Fibroblast of lung (primary cell): ENCODE data around the gene RHEBL1. TPM values are rescaled to one million over a fixed set of nuclear protein-coding genes. Genes with fewer than 3 reads are reported as not detected.
A peak's percentile ranks its signal among the peaks of the same experiment; 100 is the strongest.

Source experiments
- DNase-seq, 2 donors: peaks; one replicate each; pipeline versions ENCODE4 v3.0.0 to v3.0.0-alpha.2; 2010; ENCODE audit warnings: low read depth in 2 of 2
- H2AFZ ChIP-seq: 2 replicates; pipeline ENCODE4 v1.5.1; 2012; ENCODE audit warnings: low read length, control low read depth, inconsistent platforms
- H3K27ac ChIP-seq: 2 replicates; pipeline ENCODE4 v1.5.1; 2011; ENCODE audit warnings: low read length, control low read depth; ENCODE audit not compliant: insufficient read depth
- H3K27me3 ChIP-seq: 2 replicates; pipeline ENCODE4 v1.5.1; 2011; ENCODE audit warnings: mild to moderate bottlenecking, low read length; ENCODE audit not compliant: control insufficient read depth, insufficient read depth
- H3K36me3 ChIP-seq: 2 replicates; pipeline ENCODE4 v1.5.1; 2011; ENCODE audit warnings: low read length; ENCODE audit not compliant: control insufficient read depth, insufficient read depth
- H3K4me1 ChIP-seq: 2 replicates; pipeline ENCODE4 v1.5.1; 2011; ENCODE audit warnings: low read length; ENCODE audit not compliant: control insufficient read depth, insufficient read depth; ENCODE audit errors: extremely low read depth
- H3K4me2 ChIP-seq: 2 replicates; pipeline ENCODE4 v1.5.1; 2011; ENCODE audit warnings: low read length, control low read depth; ENCODE audit not compliant: insufficient read depth; ENCODE audit errors: extremely low read depth
- H3K4me3 ChIP-seq, 4 experiments: fragments of 200-600 bp in 1 of 4; sonication (generic) in 1 of 4; replicated peaks in 1 of 4; 2 replicates each; pipeline ENCODE4 v1.5.1; 2011 to 2016; ENCODE audit warnings: low read length in 4 of 4, low read depth in 3 of 4, mild to moderate bottlenecking in 3 of 4, control low read depth in 2 of 4, inconsistent platforms in 1 of 4, mixed read lengths in 1 of 4; ENCODE audit not compliant: insufficient read depth in 1 of 4; ENCODE audit errors: control extremely low read depth in 1 of 4
- H3K79me2 ChIP-seq: 2 replicates; pipeline ENCODE4 v1.5.1; 2012; ENCODE audit warnings: mild to moderate bottlenecking, low read length, inconsistent platforms; ENCODE audit not compliant: control insufficient read depth, insufficient read depth
- H3K9ac ChIP-seq: 2 replicates; pipeline ENCODE4 v1.5.1; 2011; ENCODE audit warnings: mild to moderate bottlenecking, low read length, control low read depth; ENCODE audit not compliant: insufficient read depth
- H3K9me3 ChIP-seq: 2 replicates; pipeline ENCODE4 v1.5.1; 2012; ENCODE audit warnings: low read depth, low read length; ENCODE audit not compliant: control insufficient read depth, insufficient read depth
- H4K20me1 ChIP-seq: 2 replicates; pipeline ENCODE4 v1.5.1; 2011; ENCODE audit warnings: low read length; ENCODE audit not compliant: control insufficient read depth, insufficient read depth; ENCODE audit errors: extremely low read depth
- CTCF ChIP-seq, 2 donors: IDR thresholded peaks in 1 of 2; conservative IDR thresholded peaks in 1 of 2; 1 replicate in 1 of 2; 2 replicates in 1 of 2; pipeline ENCODE4 v1.5.1; 2011 to 2012; ENCODE audit warnings: low read length in 2 of 2, control low read depth in 1 of 2, inconsistent platforms in 1 of 2, low read depth in 1 of 2, mild to moderate bottlenecking in 1 of 2
- EZH2 ChIP-seq: IDR thresholded peaks from 2 replicates; pipeline ENCODE4 v1.5.1; 2012; ENCODE audit warnings: low read length, control low read depth, mild to moderate bottlenecking; ENCODE audit errors: missing control alignments
- polyA plus RNA-seq, 2 donors: library from polyadenylated mRNA; depleted of rRNA in 1 of 2; stranded (reverse) in 1 of 2; unstranded in 1 of 2; fragments of >200 nt; gene quantifications; 2 replicates each; pipeline ENCODE4 v1.2.1, GENCODE V29; 2011 to 2012; ENCODE audit warnings: missing spikeins in 1 of 2
- total RNA-seq: library from RNA; depleted of rRNA; stranded (reverse); fragments of >200 nt; gene quantifications from 2 replicates; pipeline ENCODE4 v1.2.1, GENCODE V29; 2014

The RHEBL1 gene
- total and polyA plus RNA-seq, 2 donors (not counting 1 experiment from before 2014, with no cell fraction given) = 0.33 to 0.41 TPM

DNA sequence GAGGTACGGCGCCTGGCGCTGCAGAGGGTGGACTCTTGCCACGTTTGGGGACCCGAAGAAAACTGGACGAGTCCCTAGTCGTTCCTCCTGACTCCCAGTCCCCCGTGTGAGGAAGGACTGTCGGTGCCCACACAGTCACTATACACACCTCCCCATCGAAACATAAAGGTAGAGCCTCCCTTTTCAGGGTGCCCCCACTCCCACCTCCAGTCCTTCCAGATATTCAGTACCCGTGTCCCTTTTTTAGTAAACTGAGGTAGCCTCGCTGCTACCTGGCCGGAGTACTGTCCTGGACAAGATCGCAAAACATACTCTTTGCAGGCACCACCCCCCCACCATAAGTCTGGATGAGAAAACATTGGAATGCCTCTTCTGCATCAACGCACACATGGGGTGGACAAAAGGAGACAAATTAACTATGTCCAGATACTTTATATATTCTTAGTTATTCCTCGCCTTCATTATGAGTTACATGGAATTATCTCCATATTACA is 8.6 kb downstream of the RHEBL1 start:
- H3K4me2 ChIP-seq = peak overlapping the region; percentile 68
- peak overlapping the region; percentile 93 for H3K9ac ChIP-seq
- H2AFZ ChIP-seq = peak overlapping the region; percentile 80
- H3K27ac ChIP-seq = peak overlapping the region; percentile 92
- TF ChIP-seq EZH2 (no peak), CTCF (conservative IDR thresholded peaks at IDR 0.05 in 1 of 2, IDR thresholded peaks at IDR 0.05 in 1 of 2; ENCODE audit: low read depth in 1 of 2, low read length in 2 of 2) (no peak)
- DNase-seq = no peak
- H3K27me3 ChIP-seq = no peaks in the 10 kb centered on the region
- peaks cover 2% of the 10 kb centered on the region for H4K20me1 ChIP-seq
- H3K4me1 ChIP-seq = peaks cover 6% of the 10 kb centered on the region
- peaks cover 45% of the 10 kb centered on the region for H3K79me2 ChIP-seq
- H3K4me3 ChIP-seq = peak overlapping the region; percentile 65 to 96 (median 82)
- H3K36me3 ChIP-seq = no peaks in the 10 kb centered on the region
- no peaks in the 10 kb centered on the region for H3K9me3 ChIP-seq

DNA sequence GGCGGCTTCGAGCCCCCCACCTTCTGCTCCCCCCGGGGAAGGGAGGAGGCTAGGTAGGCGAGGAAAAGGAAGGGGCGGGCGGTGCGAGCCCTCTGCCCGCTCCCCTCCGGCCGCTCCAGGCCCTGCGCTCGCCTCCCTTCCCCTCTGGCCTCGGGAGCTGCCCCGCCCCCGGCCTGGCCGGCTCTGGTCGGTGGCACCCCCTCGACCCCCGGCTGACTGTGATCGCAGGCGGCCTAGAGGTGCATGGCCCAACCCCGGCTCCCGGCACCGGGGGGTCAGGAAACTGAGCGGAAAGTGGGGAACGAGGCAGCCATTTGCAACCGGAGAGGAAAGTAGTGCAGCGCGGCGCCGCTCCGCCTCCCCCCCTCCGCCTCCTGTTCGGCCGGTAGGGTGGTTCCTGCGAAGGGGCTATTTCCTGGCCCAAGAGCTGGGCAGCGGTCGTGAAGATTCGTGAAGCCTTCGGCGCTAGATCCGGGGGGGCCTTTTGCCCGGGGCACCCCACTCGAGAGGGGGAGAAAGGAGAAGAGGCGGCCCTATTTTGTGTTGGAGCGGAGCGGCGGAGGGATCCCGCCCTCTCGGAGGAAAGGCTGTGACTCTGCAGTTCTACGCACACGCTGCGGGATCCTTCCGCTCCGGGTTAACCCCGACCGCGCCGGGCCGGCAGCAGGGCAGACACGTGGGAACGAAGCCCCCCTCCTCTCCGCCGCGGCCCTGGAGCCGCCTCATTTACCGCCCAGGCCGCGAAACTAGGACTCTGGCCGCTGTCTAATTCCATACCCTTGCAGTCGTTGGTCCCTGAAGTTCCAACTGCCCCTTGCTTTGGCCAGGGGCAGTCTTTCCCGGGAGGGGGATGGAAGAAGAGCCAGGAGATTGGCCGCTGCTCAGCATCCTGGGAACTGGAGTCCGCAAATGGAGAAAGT is 9.3 kb downstream of the RHEBL1 start, which contains the start of gene KMT2D:
KMT2D (minus strand) TSS at position 558 of the 920 bp plus-strand sequence. CDS start 5,470 bp downstream, outside the sequence.
- Histone ChIP-seq H3K36me3 (no peaks in the 10 kb centered on the region), H3K27ac (peak within 1 kb of the TSS; percentile 92), H4K20me1 (peaks cover 2% of the 10 kb centered on the region), H3K9ac (peak within 1 kb of the TSS; percentile 93), H3K9me3 (no peaks in the 10 kb centered on the region), H3K79me2 (peaks cover 52% of the 10 kb centered on the region), H3K27me3 (no peaks in the 10 kb centered on the region), H2AFZ (peak within 1 kb of the TSS; percentile 80), H3K4me2 (peak within 1 kb of the TSS; percentile 68), H3K4me1 (peaks cover 6% of the 10 kb centered on the region), H3K4me3 (peak within 1 kb of the TSS; percentile 65 to 96 (median 84))
- DNase-seq = peak; percentile 98
- TF ChIP-seq CTCF (conservative IDR thresholded peaks at IDR 0.05 in 1 of 2, IDR thresholded peaks at IDR 0.05 in 1 of 2; ENCODE audit: low read depth in 1 of 2, low read length in 2 of 2) (peak; percentile 19 to 34), EZH2 (no peak)
